GM23338 (cell line): Measurements from ENCODE around the gene RAVER1.

Source experiments
- EZH2 ChIP-seq: fragments of 200-600 bp; sonication (generic); IDR thresholded peaks from one replicate; pipeline ENCODE4 v1.8.0; 2017; ENCODE audit warnings: antibody characterized with exemption, mild to moderate bottlenecking, low read depth; ENCODE audit not compliant: unreplicated experiment
- EZH2phosphoT487 ChIP-seq: fragments of 200-600 bp; sonication (generic); IDR thresholded peaks from one replicate; pipeline ENCODE4 v1.8.1; 2018; ENCODE audit warnings: antibody characterized with exemption; ENCODE audit not compliant: unreplicated experiment
- JUNB ChIP-seq: IDR thresholded peaks from one replicate; pipeline ENCODE4 v1.6.1; 2016; ENCODE audit warnings: antibody characterized with exemption; ENCODE audit not compliant: unreplicated experiment
- NANOG ChIP-seq: IDR thresholded peaks from 2 replicates; pipeline ENCODE4 v1.6.1; 2016; ENCODE audit warnings: antibody characterized with exemption, borderline replicate concordance
- POLR2AphosphoS5 ChIP-seq: IDR thresholded peaks from 2 replicates; pipeline ENCODE4 v1.6.1; 2016; ENCODE audit warnings: antibody characterized with exemption, low read depth
- STAT1 ChIP-seq: IDR thresholded peaks from one replicate; pipeline ENCODE4 v1.6.1; 2016; ENCODE audit warnings: antibody characterized with exemption; ENCODE audit not compliant: unreplicated experiment
- TF ChIP-seq, protein P1 (sequence below), 2 experiments: fragments of 200-600 bp in 1 of 2; sonication (generic) in 1 of 2; conservative IDR thresholded peaks; 2 replicates each; pipeline versions ENCODE4 v1.5.1 to v1.6.1; 2016 to 2017; ENCODE audit warnings: antibody characterized with exemption in 2 of 2, low read depth in 2 of 2, mild to moderate bottlenecking in 2 of 2, moderate library complexity in 1 of 2
- TF ChIP-seq, protein P2 (sequence below): IDR thresholded peaks from one replicate; pipeline ENCODE4 v1.6.1; 2018; ENCODE audit warnings: antibody characterized with exemption; ENCODE audit not compliant: unreplicated experiment
- TF ChIP-seq, protein P3 (sequence below): IDR thresholded peaks from 2 replicates; pipeline ENCODE4 v1.6.1; 2016; ENCODE audit warnings: antibody characterized with exemption

DNA sequence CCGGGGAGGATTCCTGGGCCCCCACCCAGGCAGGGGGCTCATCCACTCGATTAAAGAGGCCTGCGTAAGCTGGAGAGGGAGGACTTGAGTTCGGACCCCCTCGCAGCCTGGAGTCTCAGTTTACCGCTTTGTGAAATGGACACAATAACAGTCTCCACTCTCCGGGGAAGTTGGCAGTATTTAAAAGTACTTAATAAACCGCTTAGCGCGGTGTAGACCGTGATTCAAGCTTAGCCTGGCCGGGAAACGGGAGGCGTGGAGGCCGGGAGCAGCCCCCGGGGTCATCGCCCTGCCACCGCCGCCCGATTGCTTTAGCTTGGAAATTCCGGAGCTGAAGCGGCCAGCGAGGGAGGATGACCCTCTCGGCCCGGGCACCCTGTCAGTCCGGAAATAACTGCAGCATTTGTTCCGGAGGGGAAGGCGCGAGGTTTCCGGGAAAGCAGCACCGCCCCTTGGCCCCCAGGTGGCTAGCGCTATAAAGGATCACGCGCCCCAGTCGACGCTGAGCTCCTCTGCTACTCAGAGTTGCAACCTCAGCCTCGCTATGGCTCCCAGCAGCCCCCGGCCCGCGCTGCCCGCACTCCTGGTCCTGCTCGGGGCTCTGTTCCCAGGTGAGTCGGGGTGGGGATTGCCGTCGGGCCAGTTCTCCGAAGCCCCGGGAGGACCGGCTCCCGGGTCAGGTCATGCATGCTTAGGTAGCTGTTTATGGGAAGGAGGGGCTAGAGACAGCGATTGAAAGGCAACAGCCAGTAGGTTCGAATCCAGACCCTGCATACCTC lies 62.5 kb downstream of the RAVER1 start, which contains the start of gene ICAM1:
- peak; percentile 46 for TF ChIP-seq EZH2
- TF ChIP-seq, protein P1, sequence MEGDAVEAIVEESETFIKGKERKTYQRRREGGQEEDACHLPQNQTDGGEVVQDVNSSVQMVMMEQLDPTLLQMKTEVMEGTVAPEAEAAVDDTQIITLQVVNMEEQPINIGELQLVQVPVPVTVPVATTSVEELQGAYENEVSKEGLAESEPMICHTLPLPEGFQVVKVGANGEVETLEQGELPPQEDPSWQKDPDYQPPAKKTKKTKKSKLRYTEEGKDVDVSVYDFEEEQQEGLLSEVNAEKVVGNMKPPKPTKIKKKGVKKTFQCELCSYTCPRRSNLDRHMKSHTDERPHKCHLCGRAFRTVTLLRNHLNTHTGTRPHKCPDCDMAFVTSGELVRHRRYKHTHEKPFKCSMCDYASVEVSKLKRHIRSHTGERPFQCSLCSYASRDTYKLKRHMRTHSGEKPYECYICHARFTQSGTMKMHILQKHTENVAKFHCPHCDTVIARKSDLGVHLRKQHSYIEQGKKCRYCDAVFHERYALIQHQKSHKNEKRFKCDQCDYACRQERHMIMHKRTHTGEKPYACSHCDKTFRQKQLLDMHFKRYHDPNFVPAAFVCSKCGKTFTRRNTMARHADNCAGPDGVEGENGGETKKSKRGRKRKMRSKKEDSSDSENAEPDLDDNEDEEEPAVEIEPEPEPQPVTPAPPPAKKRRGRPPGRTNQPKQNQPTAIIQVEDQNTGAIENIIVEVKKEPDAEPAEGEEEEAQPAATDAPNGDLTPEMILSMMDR (conservative IDR thresholded peaks at IDR 0.05; ENCODE audit: low read depth in 2 of 2), result no peak
- peak; percentile 49; the same call in 1 of the 2 replicates for TF ChIP-seq POLR2AphosphoS5
- TF ChIP-seq, protein P2, sequence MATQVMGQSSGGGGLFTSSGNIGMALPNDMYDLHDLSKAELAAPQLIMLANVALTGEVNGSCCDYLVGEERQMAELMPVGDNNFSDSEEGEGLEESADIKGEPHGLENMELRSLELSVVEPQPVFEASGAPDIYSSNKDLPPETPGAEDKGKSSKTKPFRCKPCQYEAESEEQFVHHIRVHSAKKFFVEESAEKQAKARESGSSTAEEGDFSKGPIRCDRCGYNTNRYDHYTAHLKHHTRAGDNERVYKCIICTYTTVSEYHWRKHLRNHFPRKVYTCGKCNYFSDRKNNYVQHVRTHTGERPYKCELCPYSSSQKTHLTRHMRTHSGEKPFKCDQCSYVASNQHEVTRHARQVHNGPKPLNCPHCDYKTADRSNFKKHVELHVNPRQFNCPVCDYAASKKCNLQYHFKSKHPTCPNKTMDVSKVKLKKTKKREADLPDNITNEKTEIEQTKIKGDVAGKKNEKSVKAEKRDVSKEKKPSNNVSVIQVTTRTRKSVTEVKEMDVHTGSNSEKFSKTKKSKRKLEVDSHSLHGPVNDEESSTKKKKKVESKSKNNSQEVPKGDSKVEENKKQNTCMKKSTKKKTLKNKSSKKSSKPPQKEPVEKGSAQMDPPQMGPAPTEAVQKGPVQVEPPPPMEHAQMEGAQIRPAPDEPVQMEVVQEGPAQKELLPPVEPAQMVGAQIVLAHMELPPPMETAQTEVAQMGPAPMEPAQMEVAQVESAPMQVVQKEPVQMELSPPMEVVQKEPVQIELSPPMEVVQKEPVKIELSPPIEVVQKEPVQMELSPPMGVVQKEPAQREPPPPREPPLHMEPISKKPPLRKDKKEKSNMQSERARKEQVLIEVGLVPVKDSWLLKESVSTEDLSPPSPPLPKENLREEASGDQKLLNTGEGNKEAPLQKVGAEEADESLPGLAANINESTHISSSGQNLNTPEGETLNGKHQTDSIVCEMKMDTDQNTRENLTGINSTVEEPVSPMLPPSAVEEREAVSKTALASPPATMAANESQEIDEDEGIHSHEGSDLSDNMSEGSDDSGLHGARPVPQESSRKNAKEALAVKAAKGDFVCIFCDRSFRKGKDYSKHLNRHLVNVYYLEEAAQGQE, result no peak
- no peak for TF ChIP-seq EZH2phosphoT487
- TF ChIP-seq JUNB, result no peak
- TF ChIP-seq NANOG, result no peak
- TF ChIP-seq, protein P3, sequence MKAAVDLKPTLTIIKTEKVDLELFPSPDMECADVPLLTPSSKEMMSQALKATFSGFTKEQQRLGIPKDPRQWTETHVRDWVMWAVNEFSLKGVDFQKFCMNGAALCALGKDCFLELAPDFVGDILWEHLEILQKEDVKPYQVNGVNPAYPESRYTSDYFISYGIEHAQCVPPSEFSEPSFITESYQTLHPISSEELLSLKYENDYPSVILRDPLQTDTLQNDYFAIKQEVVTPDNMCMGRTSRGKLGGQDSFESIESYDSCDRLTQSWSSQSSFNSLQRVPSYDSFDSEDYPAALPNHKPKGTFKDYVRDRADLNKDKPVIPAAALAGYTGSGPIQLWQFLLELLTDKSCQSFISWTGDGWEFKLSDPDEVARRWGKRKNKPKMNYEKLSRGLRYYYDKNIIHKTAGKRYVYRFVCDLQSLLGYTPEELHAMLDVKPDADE, result no peak
- TF ChIP-seq STAT1, result no peak
